Progenitor cell of endocrine pancreas (in vitro differentiated cells): ENCODE data around the gene PPP2R5C. TPM values are rescaled to one million over a fixed set of nuclear protein-coding genes. Genes with fewer than 3 reads are reported as not detected.

Experiments used
- DNase-seq: peaks from one replicate; pipeline ENCODE4 v3.0.0; 2021; ENCODE audit warnings: low spot score; ENCODE audit not compliant: unreplicated experiment
- H3K27ac Mint-ChIP-seq: 2 replicates; pipeline ENCODE4 v1.8.0; 2021; ENCODE audit warnings: mild to moderate bottlenecking, moderate library complexity, mixed read lengths
- H3K27me3 Mint-ChIP-seq: 2 replicates; pipeline ENCODE4 v1.8.0; 2021; ENCODE audit warnings: mixed read lengths
- H3K36me3 Mint-ChIP-seq: 2 replicates; pipeline ENCODE4 v1.8.0; 2022; ENCODE audit warnings: mixed read lengths; ENCODE audit not compliant: insufficient read depth
- H3K4me1 Mint-ChIP-seq: 2 replicates; pipeline ENCODE4 v1.8.0; 2021; ENCODE audit warnings: low read depth, mixed read lengths
- H3K4me3 Mint-ChIP-seq: 2 replicates; pipeline ENCODE4 v1.8.0; 2021; ENCODE audit warnings: low read depth, mild to moderate bottlenecking, moderate library complexity, mixed read lengths
- H3K9me3 Mint-ChIP-seq: 2 replicates; pipeline ENCODE4 v1.8.0; 2021; ENCODE audit warnings: low read depth, mixed read lengths
- total RNA-seq: library from RNA; stranded (reverse); gene quantifications from 2 replicates; pipeline ENCODE4 v1.2.1, GENCODE V29; 2021
- TF ChIP-seq, protein P1 (sequence below): fragments of 200-600 bp; sonication (generic); IDR thresholded peaks from one replicate; pipeline ENCODE4 v1.5.0; 2021; ENCODE audit warnings: antibody characterized with exemption, mild to moderate bottlenecking; ENCODE audit not compliant: unreplicated experiment

PPP2R5C gene
- total RNA-seq, 1 donor from 2014 or later: 120 TPM

DNA sequence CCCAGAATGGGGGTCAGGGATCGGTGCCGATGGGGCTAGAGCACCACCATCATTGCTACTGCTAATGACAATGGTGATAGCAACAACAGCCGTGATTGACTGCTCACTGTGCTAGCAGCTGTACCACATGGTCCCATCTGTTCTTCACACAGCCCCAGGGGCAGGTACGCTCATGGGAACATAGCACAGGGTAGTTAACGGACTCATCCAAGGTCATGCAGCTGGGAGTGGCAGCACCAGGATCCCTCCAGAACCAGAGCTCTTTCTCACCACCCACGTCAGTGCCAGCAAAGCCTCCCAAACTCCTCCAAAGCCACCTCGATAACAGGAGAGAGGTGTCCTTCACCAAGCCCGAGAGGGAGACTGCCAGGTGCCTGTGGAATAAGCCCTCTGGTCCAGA lies 191.6 kb downstream of the PPP2R5C start:
- no peaks in the 10 kb centered on the region for H3K9me3 Mint-ChIP-seq
- no peaks in the 10 kb centered on the region for H3K36me3 Mint-ChIP-seq
- peaks cover 11% of the 10 kb centered on the region for H3K4me1 Mint-ChIP-seq
- H3K27me3 Mint-ChIP-seq: no peaks in the 10 kb centered on the region
- DNase-seq: no peak
- H3K4me3 Mint-ChIP-seq: no peak overlapping the region
- TF ChIP-seq, protein P1, sequence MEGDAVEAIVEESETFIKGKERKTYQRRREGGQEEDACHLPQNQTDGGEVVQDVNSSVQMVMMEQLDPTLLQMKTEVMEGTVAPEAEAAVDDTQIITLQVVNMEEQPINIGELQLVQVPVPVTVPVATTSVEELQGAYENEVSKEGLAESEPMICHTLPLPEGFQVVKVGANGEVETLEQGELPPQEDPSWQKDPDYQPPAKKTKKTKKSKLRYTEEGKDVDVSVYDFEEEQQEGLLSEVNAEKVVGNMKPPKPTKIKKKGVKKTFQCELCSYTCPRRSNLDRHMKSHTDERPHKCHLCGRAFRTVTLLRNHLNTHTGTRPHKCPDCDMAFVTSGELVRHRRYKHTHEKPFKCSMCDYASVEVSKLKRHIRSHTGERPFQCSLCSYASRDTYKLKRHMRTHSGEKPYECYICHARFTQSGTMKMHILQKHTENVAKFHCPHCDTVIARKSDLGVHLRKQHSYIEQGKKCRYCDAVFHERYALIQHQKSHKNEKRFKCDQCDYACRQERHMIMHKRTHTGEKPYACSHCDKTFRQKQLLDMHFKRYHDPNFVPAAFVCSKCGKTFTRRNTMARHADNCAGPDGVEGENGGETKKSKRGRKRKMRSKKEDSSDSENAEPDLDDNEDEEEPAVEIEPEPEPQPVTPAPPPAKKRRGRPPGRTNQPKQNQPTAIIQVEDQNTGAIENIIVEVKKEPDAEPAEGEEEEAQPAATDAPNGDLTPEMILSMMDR: no peak
- H3K27ac Mint-ChIP-seq: no peak overlapping the region

DNA sequence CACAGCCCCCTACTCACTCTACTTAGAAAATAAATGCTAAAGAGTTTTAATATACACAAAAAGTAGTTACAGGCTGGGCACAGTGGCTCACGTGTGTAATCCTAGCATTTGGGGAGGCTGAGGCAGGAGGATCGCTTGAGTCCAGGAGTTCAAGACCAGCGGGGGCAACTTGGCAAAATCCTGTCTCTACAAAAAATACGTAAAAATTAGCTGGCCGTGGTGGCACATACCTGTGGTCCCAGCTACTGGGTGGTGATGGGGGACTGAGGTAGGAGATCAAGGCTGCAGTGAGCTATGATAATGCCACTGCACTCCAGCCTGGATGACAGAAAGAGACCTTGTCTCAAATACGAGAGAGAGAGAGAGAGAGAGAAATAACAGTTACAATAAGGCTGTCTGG lies 193.0 kb downstream of the PPP2R5C start:
- Mint-ChIP-seq H3K27me3 (no peaks in the 10 kb centered on the region), H3K36me3 (no peaks in the 10 kb centered on the region), H3K27ac (no peak overlapping the region), H3K9me3 (no peaks in the 10 kb centered on the region), H3K4me3 (no peak overlapping the region), H3K4me1 (no peaks in the 10 kb centered on the region)
- DNase-seq: no peak
- TF ChIP-seq, protein P1: no peak

DNA sequence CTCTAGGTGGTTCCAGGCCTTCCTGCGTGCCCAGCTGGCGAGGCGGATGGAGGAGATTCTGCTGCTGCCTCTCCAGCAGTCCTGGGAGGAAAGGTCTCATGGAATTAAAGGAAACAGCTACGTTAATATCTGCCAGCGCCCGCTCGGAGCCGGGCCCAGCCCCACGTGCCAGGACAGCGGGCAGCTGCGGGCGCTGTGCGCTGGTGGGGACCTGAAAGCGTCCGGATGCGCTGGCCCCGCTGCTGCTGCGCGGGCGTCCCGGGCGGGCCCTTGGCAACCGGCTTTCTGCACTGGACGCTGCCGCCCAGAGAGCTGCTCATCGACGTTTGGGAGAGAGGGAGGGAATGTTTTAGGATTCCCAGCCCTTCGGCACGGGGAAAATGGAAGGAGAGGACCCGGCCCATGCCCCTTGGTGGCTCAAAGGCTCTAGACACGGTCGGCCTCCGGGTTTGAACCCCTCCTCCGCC lies 194.2 kb downstream of the PPP2R5C start:
- H3K27me3 Mint-ChIP-seq: no peaks in the 10 kb centered on the region
- H3K27ac Mint-ChIP-seq: no peak overlapping the region
- TF ChIP-seq, protein P1: no peak
- H3K4me3 Mint-ChIP-seq: no peak overlapping the region
- no peaks in the 10 kb centered on the region for H3K9me3 Mint-ChIP-seq
- peaks cover 1% of the 10 kb centered on the region for H3K4me1 Mint-ChIP-seq
- no peak for DNase-seq
- H3K36me3 Mint-ChIP-seq: no peaks in the 10 kb centered on the region

DNA sequence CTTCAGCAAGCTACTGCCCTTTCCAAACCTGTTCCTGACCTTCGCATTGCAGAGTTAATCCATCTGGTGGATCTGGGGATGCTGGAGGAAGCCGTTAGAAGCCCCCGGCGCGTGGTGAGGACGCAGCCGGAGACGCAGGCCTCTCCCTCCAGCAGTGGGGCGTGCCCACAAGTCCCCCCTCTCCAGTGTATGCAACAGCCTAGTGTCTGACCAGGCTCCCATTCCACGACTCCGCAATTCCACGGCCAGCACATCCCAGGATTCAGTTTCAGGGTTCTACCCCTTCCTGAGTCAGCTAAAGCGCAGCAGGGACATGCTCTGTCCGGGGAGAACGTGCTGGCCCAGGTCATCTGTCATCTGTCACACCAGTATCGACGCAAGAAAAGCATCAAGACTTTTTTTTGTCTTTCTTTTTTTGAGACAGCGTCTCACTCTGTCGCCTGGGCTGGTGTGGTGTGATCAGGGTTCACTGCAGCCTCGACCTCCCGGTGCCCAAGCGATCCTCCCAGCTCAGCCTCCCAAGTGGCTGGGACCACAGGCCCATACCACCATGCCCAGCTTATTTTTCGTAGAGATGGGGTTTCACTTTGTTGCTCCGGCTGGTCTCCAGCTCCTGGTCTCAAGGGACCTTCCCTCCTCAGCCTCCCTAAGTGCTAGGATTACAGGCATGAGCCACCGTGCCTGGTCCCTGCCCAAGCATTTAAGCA lies 194.8 kb downstream of the PPP2R5C start:
- TF ChIP-seq, protein P1: no peak
- Mint-ChIP-seq H3K27me3 (peaks cover 4% of the 10 kb centered on the region), H3K4me1 (peaks cover 1% of the 10 kb centered on the region), H3K36me3 (no peaks in the 10 kb centered on the region), H3K27ac (no peak overlapping the region), H3K9me3 (no peaks in the 10 kb centered on the region), H3K4me3 (no peak overlapping the region)
- DNase-seq: no peak

DNA sequence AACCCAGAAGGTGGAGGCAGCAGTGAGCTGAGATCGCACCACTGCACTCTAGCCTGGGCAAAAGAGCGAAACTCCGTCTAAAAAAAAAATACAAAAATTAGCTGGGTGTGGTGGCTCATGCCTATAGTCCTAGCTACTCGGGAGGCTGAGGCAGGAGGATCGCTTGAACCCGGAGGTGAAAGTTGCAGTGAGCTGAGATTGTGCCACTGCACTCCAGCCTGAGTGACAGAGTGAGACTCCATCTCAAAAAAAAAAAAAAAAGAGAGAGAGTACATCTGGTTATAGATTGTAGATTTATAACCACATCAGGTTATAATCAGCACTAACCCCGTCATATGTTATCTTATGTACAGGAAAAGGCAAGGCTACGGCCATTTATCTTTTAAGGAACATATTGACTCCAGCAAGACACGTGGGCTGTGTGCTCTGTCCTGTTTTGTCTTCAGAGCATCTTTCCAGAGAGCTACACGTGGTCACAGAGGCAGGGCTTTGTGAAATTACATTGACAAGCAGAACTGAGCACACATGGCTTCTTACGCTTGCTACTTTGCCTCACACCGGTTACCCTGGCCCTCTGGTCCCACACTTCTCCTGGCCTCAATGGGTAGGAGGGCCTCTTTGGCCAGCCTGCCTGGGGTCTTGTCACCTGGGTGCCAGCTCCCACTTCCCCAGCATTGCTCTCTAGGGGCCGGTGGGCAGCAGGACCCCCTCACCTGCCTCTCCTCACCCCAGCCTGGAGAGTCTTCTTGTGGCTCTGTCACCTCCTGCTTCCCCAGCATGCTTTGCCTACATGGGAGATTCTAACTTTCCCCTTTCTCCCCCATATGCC lies 196.1 kb downstream of the PPP2R5C start:
- H3K27ac Mint-ChIP-seq: no peak overlapping the region
- no peaks in the 10 kb centered on the region for H3K36me3 Mint-ChIP-seq
- no peaks in the 10 kb centered on the region for H3K9me3 Mint-ChIP-seq
- no peak overlapping the region for H3K4me3 Mint-ChIP-seq
- H3K27me3 Mint-ChIP-seq: peaks cover 6% of the 10 kb centered on the region
- peaks cover 1% of the 10 kb centered on the region for H3K4me1 Mint-ChIP-seq
- TF ChIP-seq, protein P1: no peak
- DNase-seq: no peak
